ENCODE results near the gene PDGFRB. TPM values are rescaled to one million over a fixed set of nuclear protein-coding genes. Genes with fewer than 3 reads are reported as not detected.

Gene PDGFRB
- total RNA-seq, 1 experiment from 2014 or later, result 31.1 TPM

- DNase-seq (ENCODE audit: low spot score), result no peak
- in situ Hi-C loops (cut with HindIII; ENCODE audit: low sequenced_read_pairs), result no loop called here
These were observed 18.3 kb downstream of the PDGFRB start for GRCh38 chr5:150137168-150137957.

GRCh38 chr5:150136305-150137167, 19.1 kb downstream of the PDGFRB start:
- DNase-seq (ENCODE audit: low spot score), result no peak
- in situ Hi-C loops (cut with HindIII; ENCODE audit: low sequenced_read_pairs), result no loop called here

- in situ Hi-C loops (cut with HindIII; ENCODE audit: low sequenced_read_pairs), result no loop called here
- DNase-seq (ENCODE audit: low spot score), result no peak
These were observed 19.9 kb downstream of the PDGFRB start for GRCh38 chr5:150135557-150136304.

- in situ Hi-C loops (cut with HindIII; ENCODE audit: low sequenced_read_pairs), result no loop called here
- DNase-seq (ENCODE audit: low spot score), result no peak
These were observed 21.5 kb downstream of the PDGFRB start for GRCh38 chr5:150134198-150134588.

GRCh38 chr5:150133581-150134197, 22.0 kb downstream of the PDGFRB start:
- in situ Hi-C loops (cut with HindIII; ENCODE audit: low sequenced_read_pairs), result no loop called here
- DNase-seq (ENCODE audit: low spot score), result no peak

GRCh38 chr5:150132740-150133139, 22.9 kb downstream of the PDGFRB start:
- no peak for DNase-seq (ENCODE audit: low spot score)
- in situ Hi-C loops (cut with HindIII; ENCODE audit: low sequenced_read_pairs), result no loop called here

- DNase-seq (ENCODE audit: low spot score), result no peak
- in situ Hi-C loops (cut with HindIII; ENCODE audit: low sequenced_read_pairs), result no loop called here
These were observed 23.5 kb downstream of the PDGFRB start for GRCh38 chr5:150131978-150132694.

GRCh38 chr5:150131461-150131860, 24.2 kb downstream of the PDGFRB start:
- DNase-seq (ENCODE audit: low spot score), result no peak
- in situ Hi-C loops (cut with HindIII; ENCODE audit: low sequenced_read_pairs), result no loop called here

GRCh38 chr5:150130493-150130922, 25.1 kb downstream of the PDGFRB start:
- in situ Hi-C loops (cut with HindIII; ENCODE audit: low sequenced_read_pairs), result no loop called here
- DNase-seq (ENCODE audit: low spot score), result no peak

- DNase-seq (ENCODE audit: low spot score), result peak; percentile 71
- in situ Hi-C loops (cut with HindIII; ENCODE audit: low sequenced_read_pairs), result no loop called here
These were observed 25.7 kb downstream of the PDGFRB start for GRCh38 chr5:150129813-150130492.

GRCh38 chr5:150129454-150129812, 26.2 kb downstream of the PDGFRB start:
- in situ Hi-C loops (cut with HindIII; ENCODE audit: low sequenced_read_pairs), result no loop called here
- DNase-seq (ENCODE audit: low spot score), result no peak

- DNase-seq (ENCODE audit: low spot score), result no peak
- in situ Hi-C loops (cut with HindIII; ENCODE audit: low sequenced_read_pairs), result no loop called here
These were observed 28.8 kb downstream of the PDGFRB start for GRCh38 chr5:150126921-150127265.

- in situ Hi-C loops (cut with HindIII; ENCODE audit: low sequenced_read_pairs), result no loop called here
- no peak for DNase-seq (ENCODE audit: low spot score)
These were observed 29.3 kb downstream of the PDGFRB start for GRCh38 chr5:150126199-150126920.

- DNase-seq (ENCODE audit: low spot score), result no peak
- in situ Hi-C loops (cut with HindIII; ENCODE audit: low sequenced_read_pairs), result no loop called here
These were observed 30.3 kb downstream of the PDGFRB start for GRCh38 chr5:150125334-150125733.

- in situ Hi-C loops (cut with HindIII; ENCODE audit: low sequenced_read_pairs), result no loop called here
- no peak for DNase-seq (ENCODE audit: low spot score)
These were observed 31.0 kb downstream of the PDGFRB start for GRCh38 chr5:150124596-150124995.

- in situ Hi-C loops (cut with HindIII; ENCODE audit: low sequenced_read_pairs), result no loop called here
- DNase-seq (ENCODE audit: low spot score), result no peak
These were observed 31.5 kb downstream of the PDGFRB start for GRCh38 chr5:150124111-150124557.

GRCh38 chr5:150123542-150123941, 32.1 kb downstream of the PDGFRB start:
- DNase-seq (ENCODE audit: low spot score), result no peak
- in situ Hi-C loops (cut with HindIII; ENCODE audit: low sequenced_read_pairs), result no loop called here
